Adrenal gland (tissue), 5 donors: Measurements from ENCODE around the gene FMNL2.
A peak's percentile ranks its signal among the peaks of the same experiment; 100 is the strongest.

Experiments used
- CTCF ChIP-seq, 6 experiments: fragments of 450-650 bp in 4 of 6; fragments of 200-600 bp in 2 of 6; sonication (generic) in 1 of 6; IDR thresholded peaks; 1 replicate in 5 of 6; 2 replicates in 1 of 6; pipeline versions ENCODE4 v1.5.1 to v1.8.0; 2016 to 2021; ENCODE audit warnings: antibody characterized with exemption in 6 of 6, mild to moderate bottlenecking in 2 of 6, moderate library complexity in 1 of 6
- POLR2A ChIP-seq, 2 donors: fragments of 450-650 bp; IDR thresholded peaks; one replicate each; pipeline ENCODE4 v1.6.1; 2017; ENCODE audit warnings: antibody characterized with exemption in 2 of 2, mild to moderate bottlenecking in 2 of 2, moderate library complexity in 1 of 2
- donor health status: DM: no; HTN: no; CAD: no.

DNA sequence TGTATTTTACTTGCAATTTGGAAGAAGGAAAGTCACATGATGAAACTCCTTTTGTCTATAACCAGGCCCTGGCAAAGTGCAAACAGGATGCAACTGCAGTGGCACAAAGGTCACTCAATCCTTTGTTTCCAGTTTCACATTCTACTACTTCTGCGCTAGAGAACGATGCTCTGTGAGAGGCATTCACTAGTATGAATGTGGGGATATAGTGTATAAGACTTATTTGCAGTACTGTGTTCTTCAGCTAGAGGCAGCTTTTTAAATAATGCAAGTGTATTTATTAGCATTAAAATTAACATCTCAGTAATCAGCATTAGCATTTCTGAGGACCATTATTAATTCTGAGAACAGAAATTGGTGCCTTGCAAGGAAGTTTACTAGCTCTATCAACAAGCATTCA lies 313.4 kb downstream of the FMNL2 start:
- TF ChIP-seq CTCF (IDR thresholded peaks at IDR 0.05) = peak in 5 of 6 experiments; percentile 18 to 45 (median 22)
- no peak for TF ChIP-seq POLR2A (IDR thresholded peaks at IDR 0.05)
